ENCODE results near the gene SNTG2. TPM values are rescaled to one million over a fixed set of nuclear protein-coding genes. Genes with fewer than 3 reads are reported as not detected.
A peak's percentile ranks its signal among the peaks of the same experiment; 100 is the strongest.

Gene SNTG2
- total and polyA plus RNA-seq, 4 donors, result 4.5 to 7.0 TPM; not detected in 2

- no peaks in the 10 kb centered on the region for H3K27me3 ChIP-seq (ENCODE audit: control insufficient read depth in 1 of 2, insufficient read depth in 2 of 2, low read length in 1 of 2)
- no peak overlapping the region for H3K4me3 ChIP-seq (ENCODE audit: low read length in 2 of 2)
- H3K4me1 ChIP-seq (ENCODE audit: control insufficient read depth in 1 of 2, insufficient read depth in 2 of 2, low read length in 2 of 2), result no peaks in the 10 kb centered on the region
- ATAC-seq (ENCODE audit: low FRiP score), result no peak
- intact Hi-C loops (cut with DNase I), result no loop called here
- H3K27ac ChIP-seq (ENCODE audit: low read depth in 1 of 2, low read length in 2 of 2), result no peak overlapping the region
- no peak for DNase-seq
- H3K36me3 ChIP-seq (ENCODE audit: control insufficient read depth in 1 of 2, insufficient read depth in 2 of 2, low read length in 1 of 2), result no peaks in the 10 kb centered on the region
- peaks cover 3% of the 10 kb centered on the region for H3K9me3 ChIP-seq (ENCODE audit: control insufficient read depth, low read length)
Observed at GRCh38 chr2:944693-945092, 6.0 kb upstream of the SNTG2 start.

GRCh38 chr2:945104-945503, 5.5 kb upstream of the SNTG2 start:
- H3K27ac ChIP-seq (ENCODE audit: low read depth in 1 of 2, low read length in 2 of 2), result no peak overlapping the region
- no peaks in the 10 kb centered on the region for H3K36me3 ChIP-seq (ENCODE audit: control insufficient read depth in 1 of 2, insufficient read depth in 2 of 2, low read length in 1 of 2)
- peaks cover 3% of the 10 kb centered on the region for H3K9me3 ChIP-seq (ENCODE audit: control insufficient read depth, low read length)
- DNase-seq, result no peak
- H3K4me3 ChIP-seq (ENCODE audit: low read length in 2 of 2), result no peak overlapping the region
- 87 to 89% methylated on average over 5 of the region's 5 CpGs for WGBS, 2 donors
- peaks cover 0 to 4% of the 10 kb centered on the region in 2 donors for H3K4me1 ChIP-seq (ENCODE audit: control insufficient read depth in 1 of 2, insufficient read depth in 2 of 2, low read length in 2 of 2)
- no peaks in the 10 kb centered on the region for H3K27me3 ChIP-seq (ENCODE audit: control insufficient read depth in 1 of 2, insufficient read depth in 2 of 2, low read length in 1 of 2)
- intact Hi-C loops (cut with DNase I), result no loop called here
- ATAC-seq (ENCODE audit: low FRiP score), result no peak

GRCh38 chr2:946073-946948, 4.3 kb upstream of the SNTG2 start:
- intact Hi-C loops (cut with DNase I), result no loop called here
- 80 to 82% methylated on average over 6 of the region's 6 CpGs for WGBS, 2 donors
- no peaks in the 10 kb centered on the region for H3K27me3 ChIP-seq (ENCODE audit: control insufficient read depth in 1 of 2, insufficient read depth in 2 of 2, low read length in 1 of 2)
- H3K27ac ChIP-seq (ENCODE audit: low read depth in 1 of 2, low read length in 2 of 2), result no peak overlapping the region
- no peak for DNase-seq
- H3K9me3 ChIP-seq (ENCODE audit: control insufficient read depth, low read length), result peaks cover 3% of the 10 kb centered on the region
- ATAC-seq (ENCODE audit: low FRiP score), result no peak
- H3K4me3 ChIP-seq (ENCODE audit: low read length in 2 of 2), result no peak overlapping the region
- peaks cover 0 to 4% of the 10 kb centered on the region in 2 donors for H3K4me1 ChIP-seq (ENCODE audit: control insufficient read depth in 1 of 2, insufficient read depth in 2 of 2, low read length in 2 of 2)
- H3K36me3 ChIP-seq (ENCODE audit: control insufficient read depth in 1 of 2, insufficient read depth in 2 of 2, low read length in 1 of 2), result no peaks in the 10 kb centered on the region

GRCh38 chr2:949384-950079, 1.1 kb upstream of the SNTG2 start:
- WGBS, 2 donors, result 9 to 10% methylated on average over 28 of the region's 28 CpGs
- no peak for ATAC-seq (ENCODE audit: low FRiP score)
- no peak for DNase-seq
- Histone ChIP-seq H3K9me3 (ENCODE audit: control insufficient read depth, low read length) (no peaks in the 10 kb centered on the region), H3K27ac (ENCODE audit: low read depth in 1 of 2, low read length in 2 of 2) (no peak overlapping the region), H3K27me3 (ENCODE audit: control insufficient read depth in 1 of 2, insufficient read depth in 2 of 2, low read length in 1 of 2) (no peaks in the 10 kb centered on the region), H3K36me3 (ENCODE audit: control insufficient read depth in 1 of 2, insufficient read depth in 2 of 2, low read length in 1 of 2) (no peaks in the 10 kb centered on the region), H3K4me3 (ENCODE audit: low read length in 2 of 2) (peak overlapping the region; percentile 37 to 67), H3K4me1 (ENCODE audit: control insufficient read depth in 1 of 2, insufficient read depth in 2 of 2, low read length in 2 of 2) (peaks cover 0 to 4% of the 10 kb centered on the region in 2 donors)
- intact Hi-C loops (cut with DNase I), result no loop called here

GRCh38 chr2:951224-952006, 766 bp downstream of the SNTG2 start:
- intact Hi-C loops (cut with DNase I), result no loop called here
- 12 to 18% methylated on average over 34 of the region's 34 CpGs for WGBS, 2 donors
- ATAC-seq (ENCODE audit: low FRiP score) (no peak), DNase-seq (no peak)
- H3K36me3 ChIP-seq (ENCODE audit: control insufficient read depth in 1 of 2, insufficient read depth in 2 of 2, low read length in 1 of 2), result no peaks in the 10 kb centered on the region
- no peaks in the 10 kb centered on the region for H3K9me3 ChIP-seq (ENCODE audit: control insufficient read depth, low read length)
- no peak overlapping the region for H3K4me3 ChIP-seq (ENCODE audit: low read length in 2 of 2)
- H3K27me3 ChIP-seq (ENCODE audit: control insufficient read depth in 1 of 2, insufficient read depth in 2 of 2, low read length in 1 of 2), result no peaks in the 10 kb centered on the region
- H3K27ac ChIP-seq (ENCODE audit: low read depth in 1 of 2, low read length in 2 of 2), result no peak overlapping the region
- H3K4me1 ChIP-seq (ENCODE audit: control insufficient read depth in 1 of 2, insufficient read depth in 2 of 2, low read length in 2 of 2), result peaks cover 0 to 4% of the 10 kb centered on the region in 2 donors

- 25 to 60% methylated on average over 2 of the region's 2 CpGs for WGBS, 2 donors
- Histone ChIP-seq H3K4me3 (ENCODE audit: low read length in 2 of 2) (no peak overlapping the region), H3K4me1 (ENCODE audit: control insufficient read depth in 1 of 2, insufficient read depth in 2 of 2, low read length in 2 of 2) (peaks cover 0 to 4% of the 10 kb centered on the region in 2 donors), H3K27me3 (ENCODE audit: control insufficient read depth in 1 of 2, insufficient read depth in 2 of 2, low read length in 1 of 2) (no peaks in the 10 kb centered on the region), H3K36me3 (ENCODE audit: control insufficient read depth in 1 of 2, insufficient read depth in 2 of 2, low read length in 1 of 2) (no peaks in the 10 kb centered on the region), H3K9me3 (ENCODE audit: control insufficient read depth, low read length) (no peaks in the 10 kb centered on the region), H3K27ac (ENCODE audit: low read depth in 1 of 2, low read length in 2 of 2) (no peak overlapping the region)
- intact Hi-C loops (cut with DNase I), result no loop called here
- no peak for DNase-seq
- no peak for ATAC-seq (ENCODE audit: low FRiP score)
Observed at GRCh38 chr2:953408-953807, 2.8 kb downstream of the SNTG2 start.

- H3K27me3 ChIP-seq (ENCODE audit: control insufficient read depth in 1 of 2, insufficient read depth in 2 of 2, low read length in 1 of 2), result no peaks in the 10 kb centered on the region
- peaks cover 0 to 4% of the 10 kb centered on the region in 2 donors for H3K4me1 ChIP-seq (ENCODE audit: control insufficient read depth in 1 of 2, insufficient read depth in 2 of 2, low read length in 2 of 2)
- H3K4me3 ChIP-seq (ENCODE audit: low read length in 2 of 2), result no peak overlapping the region
- H3K9me3 ChIP-seq (ENCODE audit: control insufficient read depth, low read length), result no peaks in the 10 kb centered on the region
- H3K27ac ChIP-seq (ENCODE audit: low read depth in 1 of 2, low read length in 2 of 2), result no peak overlapping the region
- DNase-seq (no peak), ATAC-seq (ENCODE audit: low FRiP score) (no peak)
- intact Hi-C loops (cut with DNase I), result no loop called here
- H3K36me3 ChIP-seq (ENCODE audit: control insufficient read depth in 1 of 2, insufficient read depth in 2 of 2, low read length in 1 of 2), result no peaks in the 10 kb centered on the region
- WGBS, 2 donors, result 69 to 73% methylated on average over 13 of the region's 13 CpGs
Observed at GRCh38 chr2:953975-954686, 3.5 kb downstream of the SNTG2 start.

GRCh38 chr2:954687-955000, 4.0 kb downstream of the SNTG2 start:
- no peak overlapping the region for H3K27ac ChIP-seq (ENCODE audit: low read depth in 1 of 2, low read length in 2 of 2)
- H3K4me3 ChIP-seq (ENCODE audit: low read length in 2 of 2), result no peak overlapping the region
- no peaks in the 10 kb centered on the region for H3K9me3 ChIP-seq (ENCODE audit: control insufficient read depth, low read length)
- ATAC-seq (ENCODE audit: low FRiP score) (no peak), DNase-seq (no peak)
- H3K4me1 ChIP-seq (ENCODE audit: control insufficient read depth in 1 of 2, insufficient read depth in 2 of 2, low read length in 2 of 2), result peaks cover 0 to 4% of the 10 kb centered on the region in 2 donors
- no peaks in the 10 kb centered on the region for H3K27me3 ChIP-seq (ENCODE audit: control insufficient read depth in 1 of 2, insufficient read depth in 2 of 2, low read length in 1 of 2)
- H3K36me3 ChIP-seq (ENCODE audit: control insufficient read depth in 1 of 2, insufficient read depth in 2 of 2, low read length in 1 of 2), result no peaks in the 10 kb centered on the region
- intact Hi-C loops (cut with DNase I), result no loop called here
- 38 to 54% methylated on average over 1 of the region's 1 CpG for WGBS, 2 donors
